Mesenchymal stem cell (in vitro differentiated cells and primary cell): Measurements from ENCODE around the gene KRTAP1-1.
"Not testable (repeated sequence)": the region's sequence is repeated elsewhere in the genome, so short reads cannot be mapped to it uniquely, and the experiment has no call there.

ENCODE experiments used
- DNase-seq: peaks from one replicate; pipeline ENCODE4 v3.0.0-alpha.2; 2013
- H2AFZ ChIP-seq: one replicate; pipeline ENCODE4 v1.6.1; 2013; ENCODE audit warnings: low read depth, mild to moderate bottlenecking, control low read depth, inconsistent platforms, low read length, moderate library complexity
- H2AK5ac ChIP-seq: 2 replicates; pipeline ENCODE4 v1.6.1; 2013; ENCODE audit warnings: low read length, moderate library complexity, mild to moderate bottlenecking, inconsistent platforms; ENCODE audit not compliant: severe bottlenecking
- H2BK120ac ChIP-seq: one replicate; pipeline ENCODE4 v1.6.1; 2013; ENCODE audit warnings: low read depth, mild to moderate bottlenecking, inconsistent platforms, low read length, moderate library complexity
- H2BK12ac ChIP-seq, 2 experiments: one replicate each; pipeline ENCODE4 v1.6.1; 2013; ENCODE audit warnings: inconsistent platforms in 2 of 2, low read length in 2 of 2, mild to moderate bottlenecking in 2 of 2, moderate library complexity in 2 of 2, control low read depth in 1 of 2
- H2BK15ac ChIP-seq: one replicate; pipeline ENCODE4 v1.6.1; 2013; ENCODE audit warnings: mild to moderate bottlenecking, low read depth, inconsistent platforms; ENCODE audit not compliant: poor library complexity, severe bottlenecking
- H2BK5ac ChIP-seq: 2 replicates; pipeline ENCODE4 v1.6.1; 2013; ENCODE audit warnings: low read depth, mild to moderate bottlenecking, low read length, control low read depth, inconsistent platforms; ENCODE audit not compliant: poor library complexity, severe bottlenecking
- H3K14ac ChIP-seq, 2 experiments: one replicate each; pipeline ENCODE4 v1.6.1; 2013; ENCODE audit warnings: inconsistent platforms in 2 of 2, low read length in 2 of 2, control low read depth in 1 of 2, mild to moderate bottlenecking in 1 of 2, moderate library complexity in 1 of 2
- H3K18ac ChIP-seq, 2 experiments: one replicate each; pipeline ENCODE4 v1.6.1; 2013; ENCODE audit warnings: inconsistent platforms in 2 of 2, low read length in 2 of 2, control low read depth in 1 of 2, low read depth in 1 of 2, mild to moderate bottlenecking in 1 of 2
- H3K23ac ChIP-seq, 2 experiments: one replicate each; pipeline ENCODE4 v1.6.1; 2013; ENCODE audit warnings: inconsistent platforms in 2 of 2, low read length in 2 of 2, mild to moderate bottlenecking in 2 of 2, moderate library complexity in 2 of 2, control low read depth in 1 of 2
- H3K27ac ChIP-seq: 2 replicates; pipeline ENCODE4 v1.5.1; 2013; ENCODE audit warnings: mild to moderate bottlenecking, moderate library complexity, low read length, control low read depth, inconsistent platforms; ENCODE audit not compliant: poor library complexity, severe bottlenecking
- H3K27me3 ChIP-seq, 2 experiments: 2 replicates each; pipeline versions ENCODE4 v1.6.1 to v1.7.0; 2013; ENCODE audit warnings: low read length in 2 of 2, mild to moderate bottlenecking in 2 of 2, moderate library complexity in 2 of 2, control low read depth in 1 of 2, inconsistent platforms in 1 of 2; ENCODE audit not compliant: control insufficient read depth in 1 of 2, insufficient read depth in 1 of 2
- H3K36me3 ChIP-seq, 2 experiments: 2 replicates each; pipeline versions ENCODE4 v1.6.1 to v1.7.0; 2013; ENCODE audit warnings: low read length in 2 of 2, control low read depth in 1 of 2, inconsistent platforms in 1 of 2, low read depth in 1 of 2, mild to moderate bottlenecking in 1 of 2; ENCODE audit not compliant: insufficient read depth in 2 of 2, control insufficient read depth in 1 of 2
- H3K4ac ChIP-seq, 2 experiments: one replicate each; pipeline ENCODE4 v1.6.1; 2013; ENCODE audit warnings: inconsistent platforms in 2 of 2, low read length in 2 of 2, mild to moderate bottlenecking in 2 of 2, moderate library complexity in 2 of 2, control low read depth in 1 of 2, low read depth in 1 of 2
- H3K4me1 ChIP-seq: 2 replicates; pipeline ENCODE4 v1.6.1; 2013; ENCODE audit warnings: low read depth, low read length, control low read depth; ENCODE audit not compliant: control insufficient read depth, insufficient read depth
- H3K4me2 ChIP-seq: 2 replicates; pipeline ENCODE4 v1.6.1; 2013; ENCODE audit warnings: low read length, mild to moderate bottlenecking, inconsistent platforms; ENCODE audit not compliant: poor library complexity, severe bottlenecking
- H3K4me3 ChIP-seq, 2 experiments: 2 replicates each; pipeline versions ENCODE4 v1.5.1 to v1.7.0; 2013; ENCODE audit warnings: low read length in 2 of 2, mild to moderate bottlenecking in 2 of 2, control low read depth in 1 of 2, low read depth in 1 of 2; ENCODE audit not compliant: insufficient read depth in 1 of 2
- H3K79me1 ChIP-seq: replicated peaks from 2 replicates; pipeline ENCODE4 v1.6.1; 2013; ENCODE audit warnings: mild to moderate bottlenecking, control low read depth, low read length, inconsistent platforms; ENCODE audit not compliant: poor library complexity, severe bottlenecking
- H3K9ac ChIP-seq: 2 replicates; pipeline ENCODE4 v1.7.0; 2013; ENCODE audit warnings: mild to moderate bottlenecking, low read length, moderate library complexity
- H3K9me3 ChIP-seq: 2 replicates; pipeline ENCODE4 v1.7.0; 2013; ENCODE audit warnings: mild to moderate bottlenecking, low read length; ENCODE audit not compliant: control insufficient read depth
- H4K8ac ChIP-seq: one replicate; pipeline ENCODE4 v1.6.1; 2013; ENCODE audit warnings: inconsistent platforms, mild to moderate bottlenecking, low read length, moderate library complexity
- H4K91ac ChIP-seq: one replicate; pipeline ENCODE4 v1.6.1; 2013; ENCODE audit warnings: mild to moderate bottlenecking, low read length, inconsistent platforms
- WGBS: methylation state at CpG from one replicate; pipeline ENCODE4 v1.1.7; 2013; ENCODE audit warnings: mixed read lengths; 5-methylcytosine and 5-hydroxymethylcytosine counted together

Gene KRTAP1-1

GRCh38 chr17:41059276-41060051 is 18.2 kb upstream of the KRTAP1-1 start:
- H2BK12ac ChIP-seq, H3K4me1 ChIP-seq, H3K4me3 ChIP-seq, H3K27me3 ChIP-seq, H4K8ac ChIP-seq, H2AFZ ChIP-seq, H3K36me3 ChIP-seq, H3K79me1 ChIP-seq, H3K9me3 ChIP-seq, H3K14ac ChIP-seq, H3K4ac ChIP-seq, H3K18ac ChIP-seq, H4K91ac ChIP-seq, H3K23ac ChIP-seq, H2AK5ac ChIP-seq, H3K9ac ChIP-seq, H2BK15ac ChIP-seq, H2BK120ac ChIP-seq, H3K4me2 ChIP-seq: not testable (repeated sequence)
- 26% methylated on average over 5 of the region's 31 CpGs for WGBS
- Histone ChIP-seq H3K27ac (peak overlapping the region; percentile 87), H2BK5ac (peak overlapping the region; percentile 5)
- peak; percentile 84 for DNase-seq

- no peaks in the 10 kb centered on the region for H3K27me3 ChIP-seq
Observed at GRCh38 chr17:41058741-41059140, 17.5 kb upstream of the KRTAP1-1 start.

GRCh38 chr17:41057547-41057946 is 16.3 kb upstream of the KRTAP1-1 start:
- Histone ChIP-seq H3K14ac (no peak overlapping the region), H3K4me1 (peaks cover 7% of the 10 kb centered on the region), H4K91ac (no peak overlapping the region), H2BK5ac (no peak overlapping the region), H3K4me3 (no peak overlapping the region), H2BK12ac (no peak overlapping the region), H3K27me3 (no peaks in the 10 kb centered on the region), H2AK5ac (no peak overlapping the region), H3K4me2 (no peak overlapping the region), H3K27ac (no peak overlapping the region), H2BK120ac (no peak overlapping the region), H3K23ac (no peak overlapping the region), H2AFZ (no peak overlapping the region), H4K8ac (no peak overlapping the region), H3K36me3 (no peaks in the 10 kb centered on the region), H2BK15ac (no peak overlapping the region), H3K4ac (no peak overlapping the region), H3K79me1 (no peaks in the 10 kb centered on the region), H3K9ac (no peak overlapping the region), H3K18ac (no peak overlapping the region), H3K9me3 (no peaks in the 10 kb centered on the region)
- no CpG with 5 or more reads among the region's 1 CpG for WGBS
- DNase-seq, result no peak

More at GRCh38 chr17:41058741-41059140, 17.5 kb upstream of the KRTAP1-1 start:
- Histone ChIP-seq H3K4ac (no peak overlapping the region), H3K4me1 (peaks cover 7% of the 10 kb centered on the region), H3K9ac (no peak overlapping the region), H3K79me1 (no peaks in the 10 kb centered on the region), H3K4me3 (no peak overlapping the region), H3K14ac (no peak overlapping the region), H2AFZ (no peak overlapping the region), H3K9me3 (no peaks in the 10 kb centered on the region), H3K23ac (no peak overlapping the region), H4K8ac (no peak overlapping the region), H3K27ac (peak overlapping the region; percentile 55), H3K18ac (no peak overlapping the region), H2BK120ac (no peak overlapping the region), H2AK5ac (peak overlapping the region; percentile 10), H4K91ac (no peak overlapping the region), H2BK12ac (no peak overlapping the region), H2BK15ac (no peak overlapping the region), H2BK5ac (no peak overlapping the region), H3K4me2 (no peak overlapping the region), H3K36me3 (no peaks in the 10 kb centered on the region)
- no CpG with 5 or more reads among the region's 5 CpGs for WGBS
- DNase-seq, result no peak

GRCh38 chr17:41055130-41055529 is 13.9 kb upstream of the KRTAP1-1 start, which contains the start of gene KRTAP2-2:
KRTAP2-2 (minus strand) TSS chr17:41055230; CDS start chr17:41055211, 19 bp downstream.
- not testable (repeated sequence) for H3K27me3 ChIP-seq, H3K36me3 ChIP-seq, H3K18ac ChIP-seq, H2BK120ac ChIP-seq, H3K4ac ChIP-seq, H3K4me2 ChIP-seq, H3K4me1 ChIP-seq, DNase-seq, H4K8ac ChIP-seq, H2BK12ac ChIP-seq, H3K14ac ChIP-seq, H3K9me3 ChIP-seq, H2BK5ac ChIP-seq, H3K4me3 ChIP-seq, H2BK15ac ChIP-seq, H4K91ac ChIP-seq, H3K23ac ChIP-seq, H2AK5ac ChIP-seq, H3K27ac ChIP-seq, H3K79me1 ChIP-seq, H3K9ac ChIP-seq, H2AFZ ChIP-seq
- no CpG with 5 or more reads among the region's 6 CpGs for WGBS
